ENCODE data around the gene TOP3B. TPM values are rescaled to one million over a fixed set of nuclear protein-coding genes. Genes with fewer than 3 reads are reported as not detected.

The TOP3B gene
- total RNA-seq, 1 donor from 2014 or later, result 83.5 TPM

DNA sequence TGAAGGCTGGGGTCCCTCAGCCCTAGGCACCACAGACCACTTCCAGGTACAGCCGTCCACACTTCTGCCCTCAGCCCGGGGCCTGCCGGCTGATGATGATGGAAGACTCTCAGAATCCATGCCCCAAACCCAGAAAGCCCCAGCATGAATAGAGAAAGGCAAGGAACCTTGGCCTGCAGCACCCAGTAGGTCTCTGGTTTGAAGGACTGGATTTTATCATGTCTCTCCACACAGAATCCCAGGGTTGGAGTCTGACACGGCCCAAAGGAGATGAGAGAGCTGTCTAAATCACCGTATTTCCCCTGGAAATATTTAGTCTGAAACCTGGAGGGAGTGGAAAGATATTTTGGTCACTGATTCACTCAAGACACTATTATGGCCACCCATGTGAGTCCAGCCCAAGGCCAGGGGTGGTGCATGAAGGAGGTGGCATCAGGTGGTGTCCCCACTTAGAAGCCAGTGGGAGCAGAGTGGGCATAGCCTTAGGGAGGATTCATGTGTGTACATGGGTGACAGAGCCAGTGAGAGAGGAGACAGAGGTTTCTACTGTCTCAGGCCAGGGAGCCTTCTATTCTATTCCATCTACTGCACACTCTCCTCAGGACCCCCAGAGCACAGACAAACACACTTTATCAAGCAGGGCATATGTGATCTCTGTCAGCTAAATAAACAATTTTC, 14.0 kb downstream of the TOP3B start:
- H3K36me3 Mint-ChIP-seq (ENCODE audit: unreplicated experiment), result no peaks in the 10 kb centered on the region
- H3K27me3 Mint-ChIP-seq (ENCODE audit: unreplicated experiment), result peaks cover 4% of the 10 kb centered on the region
- DNase-seq, result no peak
- no peak overlapping the region for H3K27ac Mint-ChIP-seq (ENCODE audit: unreplicated experiment)
- H3K4me1 Mint-ChIP-seq (ENCODE audit: low read depth, unreplicated experiment), result no peaks in the 10 kb centered on the region
- H3K4me3 Mint-ChIP-seq (ENCODE audit: unreplicated experiment), result no peak overlapping the region
- TF ChIP-seq, protein P1, sequence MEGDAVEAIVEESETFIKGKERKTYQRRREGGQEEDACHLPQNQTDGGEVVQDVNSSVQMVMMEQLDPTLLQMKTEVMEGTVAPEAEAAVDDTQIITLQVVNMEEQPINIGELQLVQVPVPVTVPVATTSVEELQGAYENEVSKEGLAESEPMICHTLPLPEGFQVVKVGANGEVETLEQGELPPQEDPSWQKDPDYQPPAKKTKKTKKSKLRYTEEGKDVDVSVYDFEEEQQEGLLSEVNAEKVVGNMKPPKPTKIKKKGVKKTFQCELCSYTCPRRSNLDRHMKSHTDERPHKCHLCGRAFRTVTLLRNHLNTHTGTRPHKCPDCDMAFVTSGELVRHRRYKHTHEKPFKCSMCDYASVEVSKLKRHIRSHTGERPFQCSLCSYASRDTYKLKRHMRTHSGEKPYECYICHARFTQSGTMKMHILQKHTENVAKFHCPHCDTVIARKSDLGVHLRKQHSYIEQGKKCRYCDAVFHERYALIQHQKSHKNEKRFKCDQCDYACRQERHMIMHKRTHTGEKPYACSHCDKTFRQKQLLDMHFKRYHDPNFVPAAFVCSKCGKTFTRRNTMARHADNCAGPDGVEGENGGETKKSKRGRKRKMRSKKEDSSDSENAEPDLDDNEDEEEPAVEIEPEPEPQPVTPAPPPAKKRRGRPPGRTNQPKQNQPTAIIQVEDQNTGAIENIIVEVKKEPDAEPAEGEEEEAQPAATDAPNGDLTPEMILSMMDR (IDR thresholded peaks at IDR 0.05; ENCODE audit: partially characterized antibody, unreplicated experiment), result no peak
- peaks cover 7% of the 10 kb centered on the region for H3K9me3 Mint-ChIP-seq (ENCODE audit: unreplicated experiment)

- H3K4me3 Mint-ChIP-seq (ENCODE audit: unreplicated experiment), result no peak overlapping the region
These were observed 14.8 kb downstream of the TOP3B start for GRCh38 chr22:21967693-21968271.

DNA sequence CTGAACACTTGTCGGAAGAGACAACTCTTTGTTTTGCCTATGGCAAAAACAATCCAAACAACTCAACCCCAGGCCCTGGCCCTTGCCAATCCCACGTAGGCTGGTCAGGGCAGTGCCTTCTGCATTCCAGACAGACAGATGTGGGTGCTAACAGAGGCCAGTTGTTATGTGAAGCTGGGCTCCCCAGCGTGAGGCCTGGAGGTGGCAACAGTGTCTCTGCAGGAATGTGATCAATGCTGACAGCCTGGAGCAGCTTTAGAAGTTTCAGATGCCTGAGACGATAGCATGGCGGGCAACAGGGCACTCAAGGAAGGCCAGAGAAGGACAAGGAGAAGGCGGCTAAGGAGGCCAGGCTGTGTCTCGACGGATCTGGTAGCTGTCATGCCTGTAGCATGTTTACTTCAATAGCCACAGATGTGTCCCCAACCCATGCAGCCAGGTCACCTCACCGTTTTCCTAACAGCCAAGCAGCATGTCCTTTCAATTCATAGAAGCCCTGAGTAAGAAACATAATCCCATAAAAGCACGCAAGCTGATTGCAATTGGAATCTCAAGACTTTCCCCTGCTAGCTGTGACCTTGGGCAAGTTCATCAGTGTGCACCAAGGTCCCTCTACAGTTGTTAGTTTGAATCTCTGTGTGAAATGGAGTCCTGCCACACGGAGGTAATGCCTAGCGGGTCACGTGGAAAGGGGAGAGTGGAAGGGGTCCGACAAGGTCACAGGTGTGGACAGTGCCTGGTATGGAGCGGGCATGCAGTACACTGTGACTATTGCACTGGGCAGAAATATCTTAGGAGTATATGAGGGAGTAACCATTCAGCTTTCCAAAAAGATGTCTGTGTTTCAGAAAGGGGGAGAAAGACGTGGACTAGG, 15.7 kb downstream of the TOP3B start:
- Mint-ChIP-seq H3K4me3 (ENCODE audit: unreplicated experiment) (no peak overlapping the region), H3K4me1 (ENCODE audit: low read depth, unreplicated experiment) (no peaks in the 10 kb centered on the region), H3K36me3 (ENCODE audit: unreplicated experiment) (no peaks in the 10 kb centered on the region), H3K27ac (ENCODE audit: unreplicated experiment) (peak overlapping the region; percentile 6), H3K27me3 (ENCODE audit: unreplicated experiment) (peaks cover 6% of the 10 kb centered on the region), H3K9me3 (ENCODE audit: unreplicated experiment) (peaks cover 7% of the 10 kb centered on the region)
- TF ChIP-seq, protein P1 (IDR thresholded peaks at IDR 0.05; ENCODE audit: partially characterized antibody, unreplicated experiment), result no peak
- no peak for DNase-seq

More at GRCh38 chr22:21967693-21968271, 14.8 kb downstream of the TOP3B start:
- Mint-ChIP-seq H3K27me3 (ENCODE audit: unreplicated experiment) (peaks cover 6% of the 10 kb centered on the region), H3K36me3 (ENCODE audit: unreplicated experiment) (no peaks in the 10 kb centered on the region), H3K9me3 (ENCODE audit: unreplicated experiment) (peaks cover 7% of the 10 kb centered on the region), H3K4me1 (ENCODE audit: low read depth, unreplicated experiment) (no peaks in the 10 kb centered on the region), H3K27ac (ENCODE audit: unreplicated experiment) (no peak overlapping the region)
- DNase-seq, result no peak
- TF ChIP-seq, protein P1 (IDR thresholded peaks at IDR 0.05; ENCODE audit: partially characterized antibody, unreplicated experiment), result no peak

- no peaks in the 10 kb centered on the region for H3K36me3 Mint-ChIP-seq (ENCODE audit: unreplicated experiment)
- H3K27me3 Mint-ChIP-seq (ENCODE audit: unreplicated experiment), result peaks cover 6% of the 10 kb centered on the region
These were observed 16.8 kb downstream of the TOP3B start for GRCh38 chr22:21965762-21966288.

More at GRCh38 chr22:21965762-21966288, 16.8 kb downstream of the TOP3B start:
- H3K4me3 Mint-ChIP-seq (ENCODE audit: unreplicated experiment), result no peak overlapping the region
- peaks cover 7% of the 10 kb centered on the region for H3K9me3 Mint-ChIP-seq (ENCODE audit: unreplicated experiment)
- H3K27ac Mint-ChIP-seq (ENCODE audit: unreplicated experiment), result no peak overlapping the region
- H3K4me1 Mint-ChIP-seq (ENCODE audit: low read depth, unreplicated experiment), result no peaks in the 10 kb centered on the region
- TF ChIP-seq, protein P1 (IDR thresholded peaks at IDR 0.05; ENCODE audit: partially characterized antibody, unreplicated experiment), result no peak
- DNase-seq, result no peak

All from glutamatergic neuron (in vitro differentiated cells).